ENCODE results near the gene CACNA1C.

The CACNA1C gene

GRCh38 chr12:2298556-2299200 lies 245.9 kb downstream of the CACNA1C start:
- Histone ChIP-seq H3K27me3 (ENCODE audit: insufficient read depth, low read depth, severe bottlenecking) (no peaks in the 10 kb centered on the region), H3K9me3 (ENCODE audit: severe bottlenecking) (no peaks in the 10 kb centered on the region), H3K4me3 (ENCODE audit: low read depth, low read length) (no peak overlapping the region), H3K27ac (no peak overlapping the region), H3K36me3 (no peaks in the 10 kb centered on the region)
- DNase-seq = no peak
- no peak for TF ChIP-seq CTCF (IDR thresholded peaks at IDR 0.05; ENCODE audit: low read depth, low read length)

- Histone ChIP-seq H3K9me3 (ENCODE audit: severe bottlenecking) (no peaks in the 10 kb centered on the region), H3K27me3 (ENCODE audit: insufficient read depth, low read depth, severe bottlenecking) (no peaks in the 10 kb centered on the region), H3K27ac (no peak overlapping the region), H3K4me3 (ENCODE audit: low read depth, low read length) (no peak overlapping the region), H3K36me3 (no peaks in the 10 kb centered on the region)
- TF ChIP-seq CTCF (IDR thresholded peaks at IDR 0.05; ENCODE audit: low read depth, low read length) = no peak
- no peak for DNase-seq
These were observed 246.4 kb downstream of the CACNA1C start for GRCh38 chr12:2299206-2299605.

DNA sequence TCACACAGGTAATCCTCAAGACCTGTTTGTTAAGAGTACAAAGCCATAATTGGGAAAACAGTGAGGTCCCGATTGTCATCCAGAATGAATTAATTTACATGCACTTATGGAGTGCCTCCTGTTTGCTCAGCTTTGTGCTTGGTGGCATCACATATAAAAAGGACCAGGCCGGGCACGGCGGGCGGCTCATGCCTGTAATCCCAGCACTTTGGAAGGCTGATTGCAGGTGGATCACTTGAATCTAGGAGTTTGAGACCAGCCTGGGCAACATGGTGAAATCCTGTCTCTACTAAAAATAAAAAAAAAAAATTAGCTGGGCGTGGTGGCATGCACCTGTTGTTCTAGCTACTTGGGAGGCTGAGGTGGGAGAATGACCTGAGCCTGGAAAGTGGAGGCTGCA lies 247.4 kb downstream of the CACNA1C start:
- no peak overlapping the region for H3K4me3 ChIP-seq (ENCODE audit: low read depth, low read length)
- H3K9me3 ChIP-seq (ENCODE audit: severe bottlenecking) = no peaks in the 10 kb centered on the region
- H3K27me3 ChIP-seq (ENCODE audit: insufficient read depth, low read depth, severe bottlenecking) = no peaks in the 10 kb centered on the region
- no peak for DNase-seq
- H3K36me3 ChIP-seq = no peaks in the 10 kb centered on the region
- no peak for TF ChIP-seq CTCF (IDR thresholded peaks at IDR 0.05; ENCODE audit: low read depth, low read length)
- H3K27ac ChIP-seq = no peak overlapping the region

DNA sequence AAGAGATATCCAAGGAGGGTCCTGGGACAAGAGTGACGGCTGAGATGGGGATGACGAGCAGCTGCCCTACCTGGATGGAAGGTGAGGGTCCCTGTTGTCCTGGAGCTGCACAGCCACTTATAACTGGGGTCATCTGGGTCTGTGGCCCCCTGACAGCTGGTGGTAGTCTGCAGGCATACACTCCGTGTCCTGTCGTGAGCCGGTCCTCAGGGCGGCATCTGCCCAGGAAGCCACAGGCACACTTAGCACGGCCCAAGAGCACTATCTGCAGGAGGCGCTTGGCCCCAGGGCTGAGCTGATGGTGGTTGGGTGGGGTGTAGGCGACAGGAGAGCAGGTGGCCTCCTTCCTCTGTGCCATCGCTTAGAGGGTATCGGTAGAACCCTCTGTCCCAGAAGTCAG lies 248.1 kb downstream of the CACNA1C start:
- Histone ChIP-seq H3K27me3 (ENCODE audit: insufficient read depth, low read depth, severe bottlenecking) (no peaks in the 10 kb centered on the region), H3K4me3 (ENCODE audit: low read depth, low read length) (no peak overlapping the region), H3K9me3 (ENCODE audit: severe bottlenecking) (no peaks in the 10 kb centered on the region), H3K36me3 (no peaks in the 10 kb centered on the region), H3K27ac (no peak overlapping the region)
- no peak for TF ChIP-seq CTCF (IDR thresholded peaks at IDR 0.05; ENCODE audit: low read depth, low read length)
- no peak for DNase-seq

DNA sequence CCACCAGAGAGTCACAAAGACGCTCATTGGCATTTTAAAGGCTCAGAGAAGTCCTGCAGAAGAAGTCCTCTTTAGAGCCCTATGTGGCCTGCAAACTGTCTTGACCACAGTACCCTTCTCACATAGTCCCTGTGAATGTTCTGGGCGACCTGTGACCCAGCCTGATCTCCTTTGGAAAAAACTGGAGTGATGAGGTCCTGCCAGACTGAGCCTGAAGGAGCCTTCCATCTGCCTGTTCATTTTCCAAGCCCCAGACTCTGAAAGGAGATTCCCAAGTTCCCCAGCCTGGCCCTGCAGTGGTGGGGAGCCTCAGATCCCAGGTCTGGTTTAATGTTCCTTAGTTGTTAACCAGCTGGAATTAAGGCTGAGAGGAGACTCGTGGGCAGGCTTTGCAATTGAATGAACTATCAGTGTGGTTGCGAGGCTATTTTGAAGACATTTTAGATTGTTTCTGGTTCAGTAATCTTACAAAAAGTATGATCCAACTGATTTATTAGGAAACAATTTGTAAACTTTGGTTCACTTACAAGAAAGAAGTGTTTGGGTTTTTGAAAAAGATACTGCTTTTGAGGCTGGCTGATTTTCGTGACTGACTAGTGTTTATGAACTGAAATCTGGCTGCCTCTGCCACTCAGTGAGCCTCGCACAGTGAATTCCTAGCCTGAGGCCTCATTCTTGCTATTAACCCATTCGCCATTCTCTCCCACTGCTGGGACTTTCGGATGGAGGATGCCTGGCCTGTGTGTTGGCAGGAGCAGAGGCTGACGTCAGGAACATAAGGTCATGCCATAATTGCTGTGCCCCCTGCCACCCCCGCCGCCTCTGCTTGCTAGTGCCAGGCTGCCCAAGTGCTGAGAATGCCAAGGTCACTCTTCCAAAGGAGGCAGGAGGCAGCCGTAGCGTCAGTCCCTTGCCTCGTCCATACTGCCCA lies 249.0 kb downstream of the CACNA1C start:
- no peak for TF ChIP-seq CTCF (IDR thresholded peaks at IDR 0.05; ENCODE audit: low read depth, low read length)
- no peak for DNase-seq
- no peaks in the 10 kb centered on the region for H3K9me3 ChIP-seq (ENCODE audit: severe bottlenecking)
- no peaks in the 10 kb centered on the region for H3K36me3 ChIP-seq
- no peak overlapping the region for H3K4me3 ChIP-seq (ENCODE audit: low read depth, low read length)
- H3K27ac ChIP-seq = no peak overlapping the region
- H3K27me3 ChIP-seq (ENCODE audit: insufficient read depth, low read depth, severe bottlenecking) = no peaks in the 10 kb centered on the region
